Spleen (tissue), 11 donors: ENCODE data around the gene PLCB1. TPM values are rescaled to one million over a fixed set of nuclear protein-coding genes. Genes with fewer than 3 reads are reported as not detected.

ENCODE experiments used
- DNase-seq: peaks from one replicate; pipeline ENCODE4 v3.0.0-alpha.2; 2020
- H3K27ac ChIP-seq, 8 donors: fragments of 200-600 bp; sonication (generic) in 7 of 8; 1 replicate in 4 of 8; 2 replicates in 4 of 8; pipeline versions ENCODE4 v1.5.0 to v1.8.0; 2016 to 2021; ENCODE audit warnings: inconsistent platforms in 4 of 8, mild to moderate bottlenecking in 4 of 8, moderate library complexity in 1 of 8
- H3K27me3 ChIP-seq, 7 donors: fragments of 200-600 bp; sonication (generic) in 6 of 7; replicated peaks in 1 of 7; 1 replicate in 4 of 7; 2 replicates in 3 of 7; pipeline versions ENCODE4 v1.5.0 to v1.8.0; 2016 to 2021; ENCODE audit warnings: inconsistent platforms in 3 of 7, mild to moderate bottlenecking in 1 of 7
- H3K36me3 ChIP-seq, 6 donors: fragments of 200-600 bp; sonication (generic) in 5 of 6; 1 replicate in 4 of 6; 2 replicates in 2 of 6; pipeline versions ENCODE4 v1.5.0 to v1.8.0; 2016 to 2021; ENCODE audit warnings: inconsistent platforms in 2 of 6
- H3K4me1 ChIP-seq, 6 donors: fragments of 200-600 bp; sonication (generic) in 5 of 6; 1 replicate in 3 of 6; 2 replicates in 3 of 6; pipeline versions ENCODE4 v1.5.0 to v1.8.0; 2016 to 2021; ENCODE audit warnings: inconsistent platforms in 3 of 6
- H3K4me3 ChIP-seq, 8 donors: fragments of 200-600 bp; sonication (generic) in 7 of 8; 1 replicate in 4 of 8; 2 replicates in 4 of 8; pipeline versions ENCODE4 v1.5.0 to v1.8.0; 2016 to 2021; ENCODE audit warnings: inconsistent platforms in 4 of 8, mild to moderate bottlenecking in 4 of 8, moderate library complexity in 2 of 8
- H3K9me3 ChIP-seq, 8 donors: fragments of 200-600 bp; sonication (generic) in 7 of 8; 1 replicate in 4 of 8; 2 replicates in 4 of 8; pipeline versions ENCODE4 v1.5.0 to v1.8.0; 2016 to 2021; ENCODE audit warnings: inconsistent platforms in 4 of 8
- POLR2A ChIP-seq, 3 donors: fragments of 450-650 bp; IDR thresholded peaks; one replicate each; pipeline ENCODE4 v1.5.1; 2017; ENCODE audit warnings: antibody characterized with exemption in 3 of 3, mild to moderate bottlenecking in 1 of 3
- POLR2AphosphoS5 ChIP-seq, 3 donors: sonication (generic); formaldehyde crosslinking; IDR thresholded peaks; one replicate each; pipeline ENCODE4 v1.5.1; 2017; ENCODE audit warnings: antibody characterized with exemption in 3 of 3
- WGBS, 5 donors: extraction: QIAGEN DNeasy Blood & Tissue Kit in 3 of 5; methylation state at CpG; one replicate each; pipeline versions ENCODE4 v1.1.5 to v1.1.7; 2013 to 2018; 5-methylcytosine and 5-hydroxymethylcytosine counted together
- intact Hi-C: fragments of 100-400 bp; cut with DNase I; formaldehyde crosslinking; loops from one replicate; pipeline ENCODE4 v1.15.0; 2023; ENCODE audit warnings: low total_unique reads
- polyA plus RNA-seq, 3 donors: library from polyadenylated mRNA; stranded (reverse); fragments of 200-250 nt; gene quantifications; one replicate each; pipeline ENCODE4 v1.2.1, GENCODE V29; 2013
- total RNA-seq, 7 donors: library from RNA; depleted of rRNA in 3 of 7; stranded (reverse); fragments of >200 nt in 3 of 7; fragmentation: NEBNext Ultra II Directional in 4 of 7; extraction: Animal tissue kit (Norgen Biotek cat#: 25700) in 4 of 7; gene quantifications; one replicate each; pipeline versions ENCODE4 v1.1.0 to v1.2.1, GENCODE V29; 2016 to 2021
- TF ChIP-seq, protein P1 (sequence below), 11 experiments: fragments of 200-600 bp in 7 of 11; fragments of 450-650 bp in 4 of 11; sonication (generic) in 4 of 11; IDR thresholded peaks in 8 of 11; conservative IDR thresholded peaks in 3 of 11; 1 replicate in 7 of 11; 2 replicates in 4 of 11; pipeline versions ENCODE4 v1.4.0 to v1.8.0; 2016 to 2021; ENCODE audit warnings: antibody characterized with exemption in 11 of 11, inconsistent platforms in 4 of 11, mild to moderate bottlenecking in 1 of 11
- donor health status: healthy with polysubstance abuse.
- donor health status: DM: no; HTN: no; CAD: no; lungs with moderate emphysema.
- donor health status: DM: no; HTN: no; CAD: no.
- donor health status: Bipolar disorder and iron deficiency.
- donor health status: healthy.
- donor health status: DM: no; HTN: no; CAD: no.
- donor health status: DM: yes; HTN: yes; CAD: no.

The PLCB1 gene
- total and polyA plus RNA-seq, 10 donors = 1.0 to 33.7 (median 16.2) TPM

DNA sequence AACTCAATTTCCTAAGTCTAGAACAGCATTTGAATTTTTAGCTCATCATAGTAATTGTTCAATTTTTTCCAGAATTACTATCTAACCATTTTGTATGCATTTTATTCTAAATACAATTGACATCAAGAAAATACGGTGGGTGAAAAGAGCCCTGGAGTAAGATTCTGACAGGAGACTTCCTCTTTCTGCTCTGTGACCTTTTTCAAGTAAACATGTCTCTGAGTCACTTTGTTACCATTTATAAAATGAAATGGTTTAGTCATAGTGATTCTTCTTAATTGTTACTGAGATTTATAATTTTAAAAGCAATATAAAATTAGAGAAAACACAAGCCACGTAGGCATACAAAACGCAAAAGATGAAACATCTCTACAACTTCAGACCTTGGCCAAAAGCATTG is 80.2 kb downstream of the PLCB1 start:
- Histone ChIP-seq H3K9me3 (no peaks in the 10 kb centered on the region), H3K4me3 (no peak overlapping the region), H3K27me3 (no peaks in the 10 kb centered on the region), H3K36me3 (no peaks in the 10 kb centered on the region), H3K4me1 (peaks cover 0 to 32% (median 16%) of the 10 kb centered on the region in 6 donors), H3K27ac (no peak overlapping the region)
- TF ChIP-seq, protein P1, sequence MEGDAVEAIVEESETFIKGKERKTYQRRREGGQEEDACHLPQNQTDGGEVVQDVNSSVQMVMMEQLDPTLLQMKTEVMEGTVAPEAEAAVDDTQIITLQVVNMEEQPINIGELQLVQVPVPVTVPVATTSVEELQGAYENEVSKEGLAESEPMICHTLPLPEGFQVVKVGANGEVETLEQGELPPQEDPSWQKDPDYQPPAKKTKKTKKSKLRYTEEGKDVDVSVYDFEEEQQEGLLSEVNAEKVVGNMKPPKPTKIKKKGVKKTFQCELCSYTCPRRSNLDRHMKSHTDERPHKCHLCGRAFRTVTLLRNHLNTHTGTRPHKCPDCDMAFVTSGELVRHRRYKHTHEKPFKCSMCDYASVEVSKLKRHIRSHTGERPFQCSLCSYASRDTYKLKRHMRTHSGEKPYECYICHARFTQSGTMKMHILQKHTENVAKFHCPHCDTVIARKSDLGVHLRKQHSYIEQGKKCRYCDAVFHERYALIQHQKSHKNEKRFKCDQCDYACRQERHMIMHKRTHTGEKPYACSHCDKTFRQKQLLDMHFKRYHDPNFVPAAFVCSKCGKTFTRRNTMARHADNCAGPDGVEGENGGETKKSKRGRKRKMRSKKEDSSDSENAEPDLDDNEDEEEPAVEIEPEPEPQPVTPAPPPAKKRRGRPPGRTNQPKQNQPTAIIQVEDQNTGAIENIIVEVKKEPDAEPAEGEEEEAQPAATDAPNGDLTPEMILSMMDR (IDR thresholded peaks at IDR 0.05 in 8 of 11, conservative IDR thresholded peaks at IDR 0.05 in 3 of 11) = no peak
- no peak for TF ChIP-seq POLR2A (IDR thresholded peaks at IDR 0.05)
- TF ChIP-seq POLR2AphosphoS5 (IDR thresholded peaks at IDR 0.05) = no peak
- no peak for DNase-seq
- intact Hi-C loops = loop anchor here (10.0 kb wide), 1 partner anchor 47 kb away; no protein-coding TSS in a partner anchor
- WGBS, 5 donors = 62 to 68% (median 65%) methylated on average over 3 of the region's 3 CpGs

DNA sequence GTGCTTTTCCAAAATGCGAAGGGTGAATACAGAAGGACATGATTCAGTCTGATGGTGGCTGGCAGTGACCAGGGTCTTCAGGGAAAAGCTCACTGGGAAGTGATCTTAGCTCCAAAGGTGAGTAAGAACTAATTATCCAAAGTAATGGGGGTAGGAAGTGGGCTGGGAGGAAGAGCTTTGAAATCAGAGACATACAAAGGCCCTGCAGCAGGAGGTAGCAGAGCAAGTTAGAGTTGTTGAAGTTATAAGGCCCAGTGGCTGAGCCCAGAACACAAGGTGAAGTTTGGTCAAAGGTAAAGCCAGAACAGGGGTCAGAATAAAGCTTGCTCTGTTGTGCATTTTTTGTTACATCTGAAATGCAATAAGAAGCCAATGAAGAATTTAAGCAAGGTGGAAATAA is 81.2 kb downstream of the PLCB1 start:
- peak overlapping the region in 4 of 8 donors; percentile 41 to 62 (median 58) for H3K27ac ChIP-seq
- H3K4me1 ChIP-seq = peaks cover 0 to 32% (median 16%) of the 10 kb centered on the region in 6 donors
- H3K36me3 ChIP-seq = no peaks in the 10 kb centered on the region
- H3K9me3 ChIP-seq = no peaks in the 10 kb centered on the region
- no peak for DNase-seq
- 90 to 100% (median 95%) methylated on average over 1 of the region's 1 CpG for WGBS, 5 donors
- H3K4me3 ChIP-seq = peak overlapping the region in 1 of 8 donors; percentile 4
- TF ChIP-seq, protein P1 (IDR thresholded peaks at IDR 0.05 in 8 of 11, conservative IDR thresholded peaks at IDR 0.05 in 3 of 11) = no peak
- no peak for TF ChIP-seq POLR2AphosphoS5 (IDR thresholded peaks at IDR 0.05)
- no peak for TF ChIP-seq POLR2A (IDR thresholded peaks at IDR 0.05)
- intact Hi-C loops = loop anchor here (10.0 kb wide), 1 partner anchor 48 kb away; no protein-coding TSS in a partner anchor
- H3K27me3 ChIP-seq = no peaks in the 10 kb centered on the region

DNA sequence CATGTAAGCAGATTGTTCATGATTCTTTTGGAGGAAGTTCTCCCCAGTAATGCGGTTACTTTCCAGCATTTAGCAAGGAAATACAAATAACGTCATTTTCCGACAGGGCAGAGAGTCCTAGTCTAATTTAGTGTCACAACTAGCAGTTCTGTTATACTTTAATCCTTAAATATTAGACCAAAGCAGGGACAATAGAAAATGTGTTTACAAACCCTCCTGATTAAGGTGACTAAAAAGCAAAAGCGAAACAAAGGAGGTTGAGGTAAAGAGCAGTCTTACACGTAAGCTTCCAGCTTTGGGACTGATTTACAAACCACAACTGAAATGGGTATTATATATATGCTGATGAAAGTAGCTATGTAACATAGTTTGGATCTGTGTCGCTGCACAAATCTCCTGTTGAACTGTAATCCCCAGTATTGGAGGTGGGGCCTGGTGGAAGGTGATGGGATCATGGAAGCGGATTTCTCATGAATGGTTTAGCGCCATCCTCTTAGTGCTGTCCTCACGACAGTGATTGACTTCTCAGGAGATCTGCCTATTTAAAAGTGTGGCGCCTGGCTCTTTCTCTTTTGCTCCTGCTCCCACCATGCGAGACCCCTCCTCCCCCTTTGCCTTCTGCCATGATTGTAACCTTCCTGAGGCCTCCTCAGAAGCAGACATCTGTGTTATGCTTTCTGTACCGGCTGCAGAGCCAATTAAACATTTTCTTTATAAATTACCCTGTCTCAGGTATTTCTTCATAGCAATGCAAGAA is 81.9 kb downstream of the PLCB1 start:
- DNase-seq = no peak
- Histone ChIP-seq H3K27ac (peak overlapping the region in 4 of 8 donors; percentile 41 to 62 (median 58)), H3K36me3 (no peaks in the 10 kb centered on the region), H3K4me1 (peaks cover 0 to 32% (median 16%) of the 10 kb centered on the region in 6 donors), H3K9me3 (no peaks in the 10 kb centered on the region), H3K27me3 (no peaks in the 10 kb centered on the region), H3K4me3 (peak overlapping the region in 3 of 8 donors; percentile 4 to 50 (median 21))
- TF ChIP-seq, protein P1 (IDR thresholded peaks at IDR 0.05 in 8 of 11, conservative IDR thresholded peaks at IDR 0.05 in 3 of 11) = no peak
- TF ChIP-seq POLR2AphosphoS5 (IDR thresholded peaks at IDR 0.05) (no peak), POLR2A (IDR thresholded peaks at IDR 0.05) (no peak)
- WGBS, 5 donors = 42 to 55% (median 48%) methylated on average over 12 of the region's 12 CpGs
- intact Hi-C loops = loop anchor here (10.0 kb wide), 1 partner anchor 49 kb away; no protein-coding TSS in a partner anchor

DNA sequence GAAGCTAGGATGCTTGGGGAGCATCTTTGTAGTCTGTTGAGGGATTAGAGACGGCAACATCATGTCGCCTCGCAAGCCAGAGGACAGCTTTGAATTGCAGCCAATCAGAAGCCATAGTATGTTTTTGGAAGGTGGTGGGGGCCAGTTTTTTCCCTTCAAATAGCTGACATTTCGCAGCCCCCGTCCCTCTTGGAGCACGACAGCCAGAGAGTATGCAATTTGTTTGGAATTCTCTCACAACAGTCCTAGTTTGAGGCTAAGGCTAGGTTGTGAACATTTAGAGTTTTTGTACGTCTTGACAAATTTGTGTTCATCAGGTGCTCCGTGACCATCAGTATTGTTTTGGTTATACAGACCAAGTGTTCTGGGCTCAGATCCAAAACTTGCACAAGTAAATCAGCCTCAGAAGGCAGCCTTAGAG is 83.3 kb downstream of the PLCB1 start:
- Histone ChIP-seq H3K4me3 (no peak overlapping the region), H3K9me3 (no peaks in the 10 kb centered on the region), H3K27ac (no peak overlapping the region), H3K27me3 (no peaks in the 10 kb centered on the region), H3K4me1 (peaks cover 0 to 27% (median 14%) of the 10 kb centered on the region in 6 donors), H3K36me3 (no peaks in the 10 kb centered on the region)
- 69 to 85% (median 80%) methylated on average over 8 of the region's 8 CpGs for WGBS, 5 donors
- no peak for TF ChIP-seq POLR2AphosphoS5 (IDR thresholded peaks at IDR 0.05)
- intact Hi-C loops = loop anchor here (10.0 kb wide), 1 partner anchor 51 kb away; no protein-coding TSS in a partner anchor
- DNase-seq = no peak
